WTC11 (cell line): ENCODE results near the gene SNAPC4. TPM values are rescaled to one million over a fixed set of nuclear protein-coding genes. Genes with fewer than 3 reads are reported as not detected.

Experiments used
- ATAC-seq: fragments of 200-7000 bp; cut with Tn5 transposase; 2 replicates; pipeline ENCODE4 v1.10.0; 2021; ENCODE audit warnings: mild to moderate bottlenecking, moderate library complexity
- CTCF ChIA-PET: fragments of 300-600 bp; sonication (Branson Sonifier 250); formaldehyde crosslinking; loops from one replicate; lab custom pipeline; 2021; ENCODE audit warnings: antibody characterized with exemption; lab: Charles Lee
- POLR2A ChIA-PET: fragments of 350-600 bp; sonication (Branson Sonifier 250); formaldehyde crosslinking; loops from one replicate; lab custom pipeline; 2021; ENCODE audit warnings: antibody characterized with exemption; lab: Charles Lee
- DNase-seq: peaks from one replicate; pipeline ENCODE4 v3.0.0; 2021; ENCODE audit warnings: low spot score
- H3K27ac Mint-ChIP-seq: 2 replicates; pipeline ENCODE4 v1.8.0; 2021; ENCODE audit warnings: mixed read lengths
- H3K27me3 Mint-ChIP-seq: 2 replicates; pipeline ENCODE4 v1.8.0; 2021; ENCODE audit warnings: low read depth, mild to moderate bottlenecking, moderate library complexity, mixed read lengths
- H3K36me3 Mint-ChIP-seq: 2 replicates; pipeline ENCODE4 v1.8.0; 2021; ENCODE audit warnings: mixed read lengths
- H3K4me1 Mint-ChIP-seq: 2 replicates; pipeline ENCODE4 v1.8.0; 2022; ENCODE audit warnings: mixed read lengths
- H3K4me3 Mint-ChIP-seq: 2 replicates; pipeline ENCODE4 v1.8.0; 2021; ENCODE audit warnings: mild to moderate bottlenecking, moderate library complexity, mixed read lengths
- H3K9me3 Mint-ChIP-seq: 2 replicates; pipeline ENCODE4 v1.8.0; 2021; ENCODE audit warnings: mixed read lengths
- ESRRA ChIP-seq: sonication (generic); formaldehyde crosslinking; IDR thresholded peaks from 2 replicates; pipeline ENCODE4 v1.8.1; 2022; ENCODE audit warnings: mild to moderate bottlenecking, missing genetic modification reagents, borderline replicate concordance
- ETV6 ChIP-seq: sonication (generic); formaldehyde crosslinking; IDR thresholded peaks from 2 replicates; pipeline ENCODE4 v1.8.1; 2022; ENCODE audit warnings: mild to moderate bottlenecking, missing genetic modification reagents
- GABPB1 ChIP-seq: sonication (generic); formaldehyde crosslinking; IDR thresholded peaks from 2 replicates; pipeline ENCODE4 v1.8.1; 2023; ENCODE audit warnings: mild to moderate bottlenecking, missing genetic modification reagents
- KAT7 ChIP-seq: sonication (generic); formaldehyde crosslinking; IDR thresholded peaks from 2 replicates; pipeline ENCODE4 v1.8.1; 2023; ENCODE audit warnings: missing genetic modification reagents, mild to moderate bottlenecking, borderline replicate concordance
- NR2C2 ChIP-seq: sonication (generic); formaldehyde crosslinking; IDR thresholded peaks from 2 replicates; pipeline ENCODE4 v1.8.0; 2022; ENCODE audit warnings: mild to moderate bottlenecking, missing genetic modification reagents
- PRRX2 ChIP-seq: fragments of 250-450 bp; sonication (Bioruptor Pico); IDR thresholded peaks from 2 replicates; pipeline ENCODE4 v1.8.0; 2021; ENCODE audit warnings: mild to moderate bottlenecking
- SP1 ChIP-seq: sonication (generic); formaldehyde crosslinking; conservative IDR thresholded peaks from 2 replicates; pipeline ENCODE4 v1.8.1; 2022; ENCODE audit warnings: missing genetic modification reagents
- TCF7 ChIP-seq: sonication (generic); formaldehyde crosslinking; IDR thresholded peaks from 2 replicates; pipeline ENCODE4 v1.8.0; 2022; ENCODE audit warnings: mild to moderate bottlenecking, low read depth, missing genetic modification reagents, moderate library complexity
- TEAD4 ChIP-seq: sonication (generic); formaldehyde crosslinking; IDR thresholded peaks from 2 replicates; pipeline ENCODE4 v1.8.0; 2022; ENCODE audit warnings: mild to moderate bottlenecking, missing genetic modification reagents
- ZNF263 ChIP-seq: sonication (generic); formaldehyde crosslinking; IDR thresholded peaks from 2 replicates; pipeline ENCODE4 v1.8.1; 2022; ENCODE audit warnings: low read depth, mild to moderate bottlenecking, moderate library complexity, missing genetic modification reagents
- ZNF423 ChIP-seq: fragments of 250-450 bp; sonication (Bioruptor Pico); IDR thresholded peaks from 2 replicates; pipeline ENCODE4 v2.1.2; 2022; ENCODE audit warnings: mild to moderate bottlenecking, moderate library complexity
- total RNA-seq: library from RNA; stranded (reverse); gene quantifications from 3 replicates; pipeline ENCODE4 v1.2.3, GENCODE V29; 2021
- TF ChIP-seq, protein P1 (sequence below): sonication (generic); formaldehyde crosslinking; IDR thresholded peaks from 2 replicates; pipeline ENCODE4 v1.8.1; 2023; ENCODE audit warnings: mild to moderate bottlenecking, missing genetic modification reagents, moderate library complexity
- TF ChIP-seq, protein P2 (sequence below): sonication (generic); formaldehyde crosslinking; IDR thresholded peaks from 2 replicates; pipeline ENCODE4 v1.8.1; 2022; ENCODE audit warnings: low read depth, mild to moderate bottlenecking, moderate library complexity, missing genetic modification reagents, borderline replicate concordance
- TF ChIP-seq, protein P3 (sequence below): sonication (generic); formaldehyde crosslinking; IDR thresholded peaks from 2 replicates; pipeline ENCODE4 v1.8.0; 2022; ENCODE audit warnings: mild to moderate bottlenecking, missing genetic modification reagents
- TF ChIP-seq, protein P4 (sequence below): fragments of 250-450 bp; sonication (Bioruptor Pico); IDR thresholded peaks from 2 replicates; pipeline ENCODE4 v1.8.0; 2021; ENCODE audit warnings: mild to moderate bottlenecking
- TF ChIP-seq, protein P5 (sequence below): sonication (generic); formaldehyde crosslinking; IDR thresholded peaks from 2 replicates; pipeline ENCODE4 v1.8.1; 2023; ENCODE audit warnings: mild to moderate bottlenecking, missing genetic modification reagents
- TF ChIP-seq, protein P6 (sequence below): sonication (generic); formaldehyde crosslinking; conservative IDR thresholded peaks from 2 replicates; pipeline ENCODE4 v1.8.1; 2022; ENCODE audit warnings: mild to moderate bottlenecking, missing genetic modification reagents

The SNAPC4 gene
- total RNA-seq, 1 experiment from 2014 or later = 22.8 TPM

DNA sequence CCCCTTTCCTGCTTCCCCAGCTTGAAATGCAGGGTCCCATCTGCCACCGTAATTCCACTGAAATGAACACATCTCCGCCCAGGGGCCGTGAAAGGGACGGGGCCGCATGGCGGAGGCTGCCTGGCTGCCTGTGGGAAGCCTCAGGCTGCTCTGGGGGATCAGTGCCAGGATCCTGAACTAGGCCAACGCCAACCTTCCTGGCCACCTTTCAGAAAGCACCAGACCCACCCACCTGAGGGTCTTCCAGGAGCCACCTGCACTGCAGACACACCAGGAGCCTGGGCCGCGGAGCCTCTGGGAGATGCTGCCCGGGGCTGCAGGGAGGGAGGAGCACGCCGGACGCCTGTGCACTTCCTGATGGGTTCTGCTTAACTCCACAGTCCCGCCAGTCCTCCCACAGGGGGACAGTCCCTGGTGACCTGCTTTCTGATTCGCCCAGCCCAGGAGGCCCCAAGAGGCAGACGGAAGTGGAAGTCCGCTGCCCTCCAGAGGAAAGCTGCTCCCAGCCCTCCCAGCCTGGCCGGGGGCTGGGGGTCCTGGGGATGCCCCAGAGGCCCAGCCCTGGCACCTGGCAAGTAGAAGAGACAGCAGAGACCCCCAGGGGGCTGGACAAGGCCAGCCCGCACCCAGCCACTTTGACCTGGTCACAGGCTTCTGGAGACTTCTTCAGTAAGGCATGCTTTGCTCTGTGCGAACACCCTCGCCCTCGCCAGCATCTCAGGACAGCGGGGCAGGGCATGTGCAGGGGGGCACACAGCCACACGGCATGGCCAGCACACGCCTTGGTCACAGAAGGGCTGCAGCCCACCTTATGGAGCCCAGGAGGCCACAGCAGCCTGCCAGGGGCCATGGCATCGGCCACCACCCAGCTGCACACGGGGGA lies 26.4 kb downstream of the SNAPC4 start, which contains the start of gene CARD9:
Gene CARD9 (minus strand): TSS at position 370 of the 883 bp plus-strand sequence. CDS start 1,591 bp downstream, outside the sequence.
- H3K4me3 Mint-ChIP-seq = no peak within 1 kb of the TSS
- TF ChIP-seq GABPB1 (peak; percentile 26), ZNF263 (CRISPR knock-in tag) (no peak), SP1 (no peak)
- TF ChIP-seq, protein P1, sequence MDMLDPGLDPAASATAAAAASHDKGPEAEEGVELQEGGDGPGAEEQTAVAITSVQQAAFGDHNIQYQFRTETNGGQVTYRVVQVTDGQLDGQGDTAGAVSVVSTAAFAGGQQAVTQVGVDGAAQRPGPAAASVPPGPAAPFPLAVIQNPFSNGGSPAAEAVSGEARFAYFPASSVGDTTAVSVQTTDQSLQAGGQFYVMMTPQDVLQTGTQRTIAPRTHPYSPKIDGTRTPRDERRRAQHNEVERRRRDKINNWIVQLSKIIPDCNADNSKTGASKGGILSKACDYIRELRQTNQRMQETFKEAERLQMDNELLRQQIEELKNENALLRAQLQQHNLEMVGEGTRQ = no peak
- no peaks in the 10 kb centered on the region for H3K36me3 Mint-ChIP-seq
- ChIA-PET POLR2A (no interaction called here), CTCF (interaction anchor here (1.8 to 2.6 kb wide), 2 partner anchors 9 to 28 kb away, joined by 7 to 14 read pairs; partner anchors contain the start of gene DNLZ)
- peak within 1 kb of the TSS; percentile 53; the same call in 1 of the 2 replicates for H3K27ac Mint-ChIP-seq
- ATAC-seq = no peak; the same call in 1 of the 2 replicates
- H3K9me3 Mint-ChIP-seq = no peaks in the 10 kb centered on the region
- no peaks in the 10 kb centered on the region for H3K4me1 Mint-ChIP-seq
- no peaks in the 10 kb centered on the region for H3K27me3 Mint-ChIP-seq
- no peak for DNase-seq

DNA sequence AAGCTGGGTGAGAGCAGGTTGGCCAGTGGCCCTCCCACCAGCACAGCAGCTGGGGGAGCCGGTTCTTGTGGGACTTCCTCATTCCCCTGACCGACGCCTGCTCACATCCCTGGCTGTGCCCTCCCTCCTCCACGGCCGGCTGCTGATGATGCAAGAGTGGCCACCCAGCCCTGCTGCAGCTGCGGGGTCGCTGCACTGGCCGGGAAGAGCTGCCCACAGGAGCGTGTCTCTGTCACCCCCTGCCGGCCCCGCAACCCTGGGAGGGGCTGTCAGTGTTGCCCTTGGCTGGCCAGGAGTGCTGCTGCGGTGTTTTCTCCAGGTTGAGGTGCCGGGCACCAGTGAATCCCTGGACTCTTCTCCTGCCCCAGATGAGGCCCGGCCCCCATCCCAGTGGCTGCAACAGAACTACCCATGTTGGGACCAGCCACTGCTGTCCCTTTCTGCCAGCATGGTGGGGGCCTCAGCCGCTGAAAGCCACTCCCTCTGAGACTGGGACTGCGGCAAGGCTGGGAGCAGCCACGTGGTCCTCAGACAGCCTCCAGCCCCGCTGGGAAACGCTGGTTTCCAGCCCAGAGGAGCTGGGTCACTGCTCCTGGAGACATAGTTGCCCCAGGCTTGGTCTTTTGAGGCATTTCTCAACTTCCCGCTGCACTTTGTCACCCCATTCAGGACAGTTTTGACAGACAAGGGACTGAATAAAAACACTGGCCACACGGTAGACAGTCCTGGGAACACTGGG lies 27.2 kb downstream of the SNAPC4 start:
- peak; percentile 29 for DNase-seq
- H3K27ac Mint-ChIP-seq = no peak overlapping the region
- POLR2A ChIA-PET = interaction anchor here (0.7 to 1.2 kb wide), 2 partner anchors 9 to 252 kb away, joined by 3 to 4 read pairs; partner anchors contain the start of gene DNLZ

More for the DNA sequence above, 27.2 kb downstream of the SNAPC4 start:
- Mint-ChIP-seq H3K27me3 (no peaks in the 10 kb centered on the region), H3K9me3 (no peaks in the 10 kb centered on the region), H3K4me1 (no peaks in the 10 kb centered on the region), H3K4me3 (no peak overlapping the region), H3K36me3 (no peaks in the 10 kb centered on the region)
- 0 out of 2 replicates have a peak, but pooled peaks have one; percentile 23 for TF ChIP-seq NR2C2 (CRISPR knock-in tag)
- no peak for TF ChIP-seq KAT7 (CRISPR knock-in tag)
- 0 out of 2 replicates have a peak, but pooled peaks have one; percentile 46 for TF ChIP-seq TCF7 (CRISPR knock-in tag)
- no peak for TF ChIP-seq ETV6
- TF ChIP-seq, protein P2, sequence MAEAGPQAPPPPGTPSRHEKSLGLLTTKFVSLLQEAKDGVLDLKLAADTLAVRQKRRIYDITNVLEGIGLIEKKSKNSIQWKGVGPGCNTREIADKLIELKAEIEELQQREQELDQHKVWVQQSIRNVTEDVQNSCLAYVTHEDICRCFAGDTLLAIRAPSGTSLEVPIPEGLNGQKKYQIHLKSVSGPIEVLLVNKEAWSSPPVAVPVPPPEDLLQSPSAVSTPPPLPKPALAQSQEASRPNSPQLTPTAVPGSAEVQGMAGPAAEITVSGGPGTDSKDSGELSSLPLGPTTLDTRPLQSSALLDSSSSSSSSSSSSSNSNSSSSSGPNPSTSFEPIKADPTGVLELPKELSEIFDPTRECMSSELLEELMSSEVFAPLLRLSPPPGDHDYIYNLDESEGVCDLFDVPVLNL = no peak
- TF ChIP-seq TEAD4 = no peak
- TF ChIP-seq ZNF263 (CRISPR knock-in tag) = no peak
- TF ChIP-seq, protein P3, sequence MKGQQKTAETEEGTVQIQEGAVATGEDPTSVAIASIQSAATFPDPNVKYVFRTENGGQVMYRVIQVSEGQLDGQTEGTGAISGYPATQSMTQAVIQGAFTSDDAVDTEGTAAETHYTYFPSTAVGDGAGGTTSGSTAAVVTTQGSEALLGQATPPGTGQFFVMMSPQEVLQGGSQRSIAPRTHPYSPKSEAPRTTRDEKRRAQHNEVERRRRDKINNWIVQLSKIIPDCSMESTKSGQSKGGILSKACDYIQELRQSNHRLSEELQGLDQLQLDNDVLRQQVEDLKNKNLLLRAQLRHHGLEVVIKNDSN (CRISPR knock-in tag) = no peak
- TF ChIP-seq, protein P4, sequence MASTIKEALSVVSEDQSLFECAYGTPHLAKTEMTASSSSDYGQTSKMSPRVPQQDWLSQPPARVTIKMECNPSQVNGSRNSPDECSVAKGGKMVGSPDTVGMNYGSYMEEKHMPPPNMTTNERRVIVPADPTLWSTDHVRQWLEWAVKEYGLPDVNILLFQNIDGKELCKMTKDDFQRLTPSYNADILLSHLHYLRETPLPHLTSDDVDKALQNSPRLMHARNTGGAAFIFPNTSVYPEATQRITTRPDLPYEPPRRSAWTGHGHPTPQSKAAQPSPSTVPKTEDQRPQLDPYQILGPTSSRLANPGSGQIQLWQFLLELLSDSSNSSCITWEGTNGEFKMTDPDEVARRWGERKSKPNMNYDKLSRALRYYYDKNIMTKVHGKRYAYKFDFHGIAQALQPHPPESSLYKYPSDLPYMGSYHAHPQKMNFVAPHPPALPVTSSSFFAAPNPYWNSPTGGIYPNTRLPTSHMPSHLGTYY (CRISPR knock-in tag) = no peak
- no peak for TF ChIP-seq ZNF423 (CRISPR knock-in tag)
- TF ChIP-seq PRRX2 (CRISPR knock-in tag) = no peak
- no peak for TF ChIP-seq ESRRA
- TF ChIP-seq, protein P5, sequence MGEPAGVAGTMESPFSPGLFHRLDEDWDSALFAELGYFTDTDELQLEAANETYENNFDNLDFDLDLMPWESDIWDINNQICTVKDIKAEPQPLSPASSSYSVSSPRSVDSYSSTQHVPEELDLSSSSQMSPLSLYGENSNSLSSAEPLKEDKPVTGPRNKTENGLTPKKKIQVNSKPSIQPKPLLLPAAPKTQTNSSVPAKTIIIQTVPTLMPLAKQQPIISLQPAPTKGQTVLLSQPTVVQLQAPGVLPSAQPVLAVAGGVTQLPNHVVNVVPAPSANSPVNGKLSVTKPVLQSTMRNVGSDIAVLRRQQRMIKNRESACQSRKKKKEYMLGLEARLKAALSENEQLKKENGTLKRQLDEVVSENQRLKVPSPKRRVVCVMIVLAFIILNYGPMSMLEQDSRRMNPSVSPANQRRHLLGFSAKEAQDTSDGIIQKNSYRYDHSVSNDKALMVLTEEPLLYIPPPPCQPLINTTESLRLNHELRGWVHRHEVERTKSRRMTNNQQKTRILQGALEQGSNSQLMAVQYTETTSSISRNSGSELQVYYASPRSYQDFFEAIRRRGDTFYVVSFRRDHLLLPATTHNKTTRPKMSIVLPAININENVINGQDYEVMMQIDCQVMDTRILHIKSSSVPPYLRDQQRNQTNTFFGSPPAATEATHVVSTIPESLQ = no peak
- TF ChIP-seq, protein P6, sequence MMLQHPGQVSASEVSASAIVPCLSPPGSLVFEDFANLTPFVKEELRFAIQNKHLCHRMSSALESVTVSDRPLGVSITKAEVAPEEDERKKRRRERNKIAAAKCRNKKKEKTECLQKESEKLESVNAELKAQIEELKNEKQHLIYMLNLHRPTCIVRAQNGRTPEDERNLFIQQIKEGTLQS (CRISPR knock-in tag) = peak; percentile 80; the same call in 1 of the 2 replicates
- peak; percentile 98 for TF ChIP-seq GABPB1
- ATAC-seq = no peak
- CTCF ChIA-PET = interaction anchor here (0.6 to 2.6 kb wide), 4 partner anchors 8 to 33 kb away, joined by 3 to 14 read pairs (median 6); partner anchors contain the start of gene DNLZ
